Tibial artery (tissue), 4 donors: ENCODE data around the gene CDHR3.

ENCODE experiments used
- DNase-seq, 2 donors: peaks; one replicate each; pipeline ENCODE4 v3.0.0-alpha.2; 2019
- H3K27ac ChIP-seq, 2 donors: fragments of 200-600 bp; sonication (generic) in 1 of 2; 1 replicate in 1 of 2; 2 replicates in 1 of 2; pipeline ENCODE4 v1.5.1; 2018 to 2019; ENCODE audit warnings: mild to moderate bottlenecking in 1 of 2
- H3K27me3 ChIP-seq, 2 donors: fragments of 200-600 bp; sonication (generic) in 1 of 2; one replicate each; pipeline versions ENCODE4 v1.5.1 to v1.6.0; 2016 to 2019
- H3K36me3 ChIP-seq, 3 donors: fragments of 200-600 bp; sonication (generic) in 2 of 3; one replicate each; pipeline ENCODE4 v1.5.1; 2016 to 2019; ENCODE audit warnings: mild to moderate bottlenecking in 2 of 3
- H3K4me1 ChIP-seq, 4 donors: fragments of 200-600 bp; sonication (generic) in 2 of 4; 1 replicate in 3 of 4; 2 replicates in 1 of 4; pipeline ENCODE4 v1.5.1; 2016 to 2019
- H3K4me3 ChIP-seq, 2 donors: fragments of 200-600 bp; sonication (generic) in 1 of 2; 1 replicate in 1 of 2; 2 replicates in 1 of 2; pipeline ENCODE4 v1.5.1; 2018 to 2019; ENCODE audit warnings: mild to moderate bottlenecking in 2 of 2
- H3K9me3 ChIP-seq, 3 donors: fragments of 200-600 bp; sonication (generic) in 1 of 3; one replicate each; pipeline ENCODE4 v1.5.1; 2016 to 2019
- intact Hi-C: fragments of 100-400 bp; cut with DNase I; formaldehyde crosslinking; loops from one replicate; pipeline ENCODE4 v1.15.0; 2023; ENCODE audit warnings: low total_unique reads
- TF ChIP-seq, protein P1 (sequence below), 2 experiments: fragments of 200-600 bp in 1 of 2; fragments of 450-650 bp in 1 of 2; IDR thresholded peaks; one replicate each; pipeline ENCODE4 v1.5.1; 2017 to 2019; ENCODE audit warnings: antibody characterized with exemption in 2 of 2, mild to moderate bottlenecking in 1 of 2, moderate library complexity in 1 of 2

Gene CDHR3

DNA sequence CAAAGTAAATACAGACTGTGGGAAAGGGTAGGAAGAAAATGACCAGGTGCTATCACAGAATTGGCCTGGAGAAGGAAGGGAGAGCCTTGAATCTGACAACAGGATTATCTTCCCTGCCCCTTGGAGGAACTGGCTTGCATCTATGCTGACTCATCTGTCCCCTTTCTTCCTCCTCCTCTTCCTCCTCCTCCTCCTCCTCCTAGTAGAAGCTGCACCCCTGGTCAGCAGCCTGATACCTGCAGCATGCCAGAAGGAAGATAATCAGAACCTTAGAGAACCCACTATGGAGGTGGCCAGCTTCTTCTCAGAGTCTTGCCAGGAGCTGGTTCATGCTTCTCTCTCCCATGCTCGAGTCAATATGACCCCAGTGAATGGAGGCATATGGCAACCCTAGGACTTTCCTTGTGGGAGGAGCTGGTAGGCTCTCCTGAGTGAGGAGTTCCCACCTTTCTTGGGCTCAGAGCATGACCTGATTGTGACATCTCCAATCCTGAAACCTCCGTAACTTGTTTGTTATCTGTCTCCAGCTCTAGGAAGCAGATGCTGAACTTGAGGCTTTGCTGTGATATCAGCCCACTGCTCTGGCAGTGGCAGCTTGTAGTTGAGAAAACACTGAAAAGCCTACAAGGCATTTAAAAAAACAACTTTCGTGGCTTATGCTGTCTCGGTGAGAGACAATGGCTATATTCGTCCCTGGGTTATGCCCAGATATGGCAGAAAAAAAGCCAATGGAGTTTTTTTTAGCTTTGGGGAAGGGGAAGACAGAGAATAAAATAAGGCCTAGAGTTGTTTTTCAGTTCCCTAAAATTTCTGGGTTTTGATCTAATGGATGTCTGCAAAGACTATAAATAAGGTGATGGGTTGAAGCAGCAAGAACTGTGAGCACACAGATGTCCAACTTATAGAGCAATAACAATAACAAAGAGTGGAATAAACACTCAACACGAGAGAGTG, 60.6 kb downstream of the CDHR3 start:
- DNase-seq = no peak
- Histone ChIP-seq H3K9me3 (no peaks in the 10 kb centered on the region), H3K36me3 (no peaks in the 10 kb centered on the region)

DNA sequence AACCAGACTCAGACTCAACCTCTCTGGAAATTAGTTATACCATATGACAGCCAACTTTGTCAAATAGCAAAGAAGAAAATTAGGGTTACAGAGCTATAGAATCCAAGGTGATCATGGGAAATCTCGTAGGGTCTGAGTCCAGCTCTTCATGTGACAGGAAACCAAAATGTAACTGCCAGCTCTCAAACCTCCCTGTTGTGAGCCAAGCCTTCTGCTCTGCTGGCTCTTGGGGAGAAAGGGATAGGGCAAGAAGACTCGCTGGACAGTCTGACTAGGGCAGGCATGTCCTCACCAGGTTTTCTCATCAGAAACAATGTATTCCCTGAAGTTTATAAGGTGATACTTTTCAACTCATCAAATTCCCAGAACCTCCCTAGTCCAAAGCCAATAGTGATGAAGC, 63.0 kb downstream of the CDHR3 start:
- DNase-seq = no peak
- Histone ChIP-seq H3K36me3 (no peaks in the 10 kb centered on the region), H3K27me3 (no peaks in the 10 kb centered on the region), H3K27ac (no peak overlapping the region), H3K4me3 (no peak overlapping the region), H3K4me1 (peaks cover 0 to 4% (median 0%) of the 10 kb centered on the region in 4 donors), H3K9me3 (no peaks in the 10 kb centered on the region)
- TF ChIP-seq, protein P1, sequence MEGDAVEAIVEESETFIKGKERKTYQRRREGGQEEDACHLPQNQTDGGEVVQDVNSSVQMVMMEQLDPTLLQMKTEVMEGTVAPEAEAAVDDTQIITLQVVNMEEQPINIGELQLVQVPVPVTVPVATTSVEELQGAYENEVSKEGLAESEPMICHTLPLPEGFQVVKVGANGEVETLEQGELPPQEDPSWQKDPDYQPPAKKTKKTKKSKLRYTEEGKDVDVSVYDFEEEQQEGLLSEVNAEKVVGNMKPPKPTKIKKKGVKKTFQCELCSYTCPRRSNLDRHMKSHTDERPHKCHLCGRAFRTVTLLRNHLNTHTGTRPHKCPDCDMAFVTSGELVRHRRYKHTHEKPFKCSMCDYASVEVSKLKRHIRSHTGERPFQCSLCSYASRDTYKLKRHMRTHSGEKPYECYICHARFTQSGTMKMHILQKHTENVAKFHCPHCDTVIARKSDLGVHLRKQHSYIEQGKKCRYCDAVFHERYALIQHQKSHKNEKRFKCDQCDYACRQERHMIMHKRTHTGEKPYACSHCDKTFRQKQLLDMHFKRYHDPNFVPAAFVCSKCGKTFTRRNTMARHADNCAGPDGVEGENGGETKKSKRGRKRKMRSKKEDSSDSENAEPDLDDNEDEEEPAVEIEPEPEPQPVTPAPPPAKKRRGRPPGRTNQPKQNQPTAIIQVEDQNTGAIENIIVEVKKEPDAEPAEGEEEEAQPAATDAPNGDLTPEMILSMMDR (IDR thresholded peaks at IDR 0.05) = no peak
- intact Hi-C loops = no loop called here

More for the DNA sequence above, 60.6 kb downstream of the CDHR3 start:
- TF ChIP-seq, protein P1 (IDR thresholded peaks at IDR 0.05) = no peak
- H3K4me1 ChIP-seq = no peaks in the 10 kb centered on the region
- H3K4me3 ChIP-seq = no peak overlapping the region
- H3K27me3 ChIP-seq = no peaks in the 10 kb centered on the region
- no peak overlapping the region for H3K27ac ChIP-seq
- intact Hi-C loops = no loop called here

DNA sequence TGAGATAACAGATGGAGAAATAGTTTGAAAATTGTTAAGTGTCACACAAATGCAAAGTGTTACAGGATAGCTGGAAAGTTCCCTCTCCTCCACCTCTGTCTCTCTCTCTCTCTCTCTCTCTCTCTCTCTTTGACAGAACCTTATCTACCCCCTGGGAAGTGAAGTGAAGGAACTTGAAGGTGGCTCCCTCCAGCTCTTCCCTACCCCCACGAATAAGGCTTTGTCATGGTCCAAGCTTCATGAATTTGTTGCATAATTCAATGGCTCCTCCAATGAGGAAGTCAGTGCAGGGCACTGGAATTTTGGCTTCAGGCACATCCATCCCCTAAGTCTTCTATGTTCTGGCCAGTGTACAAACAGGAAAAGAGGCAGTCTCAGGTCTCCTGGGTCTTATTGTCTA, 66.4 kb downstream of the CDHR3 start:
- Histone ChIP-seq H3K9me3 (no peaks in the 10 kb centered on the region), H3K27ac (no peak overlapping the region), H3K36me3 (no peaks in the 10 kb centered on the region), H3K27me3 (no peaks in the 10 kb centered on the region), H3K4me1 (peaks cover 0 to 4% (median 2%) of the 10 kb centered on the region in 4 donors), H3K4me3 (no peak overlapping the region)
- TF ChIP-seq, protein P1 (IDR thresholded peaks at IDR 0.05) = no peak
- DNase-seq = no peak
- intact Hi-C loops = no loop called here

GRCh38 chr7:106029941-106030340, 66.9 kb downstream of the CDHR3 start:
- no peaks in the 10 kb centered on the region for H3K36me3 ChIP-seq
- H3K27ac ChIP-seq = no peak overlapping the region
- H3K4me1 ChIP-seq = peaks cover 0 to 4% (median 2%) of the 10 kb centered on the region in 4 donors
- TF ChIP-seq, protein P1 (IDR thresholded peaks at IDR 0.05) = no peak
- DNase-seq = no peak
- H3K9me3 ChIP-seq = no peaks in the 10 kb centered on the region
- H3K4me3 ChIP-seq = no peak overlapping the region
- intact Hi-C loops = no loop called here
- H3K27me3 ChIP-seq = no peaks in the 10 kb centered on the region

GRCh38 chr7:106031300-106032035, 68.4 kb downstream of the CDHR3 start:
- TF ChIP-seq, protein P1 (IDR thresholded peaks at IDR 0.05) = no peak

More at GRCh38 chr7:106031300-106032035, 68.4 kb downstream of the CDHR3 start:
- H3K36me3 ChIP-seq = no peaks in the 10 kb centered on the region
- H3K9me3 ChIP-seq = no peaks in the 10 kb centered on the region
- H3K27me3 ChIP-seq = no peaks in the 10 kb centered on the region
- peaks cover 0 to 4% (median 2%) of the 10 kb centered on the region in 4 donors for H3K4me1 ChIP-seq
- no peak overlapping the region for H3K4me3 ChIP-seq
- intact Hi-C loops = no loop called here
- DNase-seq = no peak
- no peak overlapping the region for H3K27ac ChIP-seq
